GM13977 (cell line): ENCODE measurements around the gene SH3BGRL2.

ENCODE experiments used
- DNase-seq: peaks from one replicate; pipeline ENCODE4 v3.0.0; 2012; ENCODE audit warnings: low spot score
- in situ Hi-C: fragments of 300-500 bp; cut with MboI; formaldehyde crosslinking; loops from one replicate; pipeline ENCODE4 v1.12.0; 2022; ENCODE audit warnings: low sequenced_read_pairs, low pct_unique_long_range_greater_than_20kb, mixed read lengths, inconsistent platforms; ENCODE audit not compliant: unreplicated experiment
- TF ChIP-seq, protein P1 (sequence below): IDR thresholded peaks from 2 replicates; pipeline ENCODE4 v1.5.1; 2012; ENCODE audit warnings: mild to moderate bottlenecking, control low read depth; ENCODE audit not compliant: insufficient read depth; ENCODE audit errors: extremely low read depth, missing control alignments

Gene SH3BGRL2

DNA sequence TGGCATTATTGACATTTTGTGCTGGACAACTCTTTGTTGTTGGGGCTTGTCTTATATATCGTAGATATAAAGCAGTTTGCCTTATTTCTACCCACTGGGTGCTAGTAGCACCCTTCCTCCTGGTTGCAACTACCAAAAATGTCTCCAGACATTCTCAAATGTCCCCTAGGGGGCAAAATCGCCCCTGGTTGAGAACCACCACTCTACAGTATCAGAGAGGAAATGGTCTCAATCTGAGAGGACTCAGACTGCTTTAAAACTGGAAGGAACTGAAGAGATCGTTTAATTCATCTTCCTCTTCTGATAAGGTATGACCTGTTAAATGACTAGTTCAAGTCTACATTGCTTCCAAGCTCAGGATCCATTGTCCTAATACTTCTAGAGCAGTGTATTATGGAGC is 14.9 kb downstream of the SH3BGRL2 start:
- no peak for DNase-seq
- TF ChIP-seq, protein P1, sequence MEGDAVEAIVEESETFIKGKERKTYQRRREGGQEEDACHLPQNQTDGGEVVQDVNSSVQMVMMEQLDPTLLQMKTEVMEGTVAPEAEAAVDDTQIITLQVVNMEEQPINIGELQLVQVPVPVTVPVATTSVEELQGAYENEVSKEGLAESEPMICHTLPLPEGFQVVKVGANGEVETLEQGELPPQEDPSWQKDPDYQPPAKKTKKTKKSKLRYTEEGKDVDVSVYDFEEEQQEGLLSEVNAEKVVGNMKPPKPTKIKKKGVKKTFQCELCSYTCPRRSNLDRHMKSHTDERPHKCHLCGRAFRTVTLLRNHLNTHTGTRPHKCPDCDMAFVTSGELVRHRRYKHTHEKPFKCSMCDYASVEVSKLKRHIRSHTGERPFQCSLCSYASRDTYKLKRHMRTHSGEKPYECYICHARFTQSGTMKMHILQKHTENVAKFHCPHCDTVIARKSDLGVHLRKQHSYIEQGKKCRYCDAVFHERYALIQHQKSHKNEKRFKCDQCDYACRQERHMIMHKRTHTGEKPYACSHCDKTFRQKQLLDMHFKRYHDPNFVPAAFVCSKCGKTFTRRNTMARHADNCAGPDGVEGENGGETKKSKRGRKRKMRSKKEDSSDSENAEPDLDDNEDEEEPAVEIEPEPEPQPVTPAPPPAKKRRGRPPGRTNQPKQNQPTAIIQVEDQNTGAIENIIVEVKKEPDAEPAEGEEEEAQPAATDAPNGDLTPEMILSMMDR, result no peak
- in situ Hi-C loops, result no loop called here

DNA sequence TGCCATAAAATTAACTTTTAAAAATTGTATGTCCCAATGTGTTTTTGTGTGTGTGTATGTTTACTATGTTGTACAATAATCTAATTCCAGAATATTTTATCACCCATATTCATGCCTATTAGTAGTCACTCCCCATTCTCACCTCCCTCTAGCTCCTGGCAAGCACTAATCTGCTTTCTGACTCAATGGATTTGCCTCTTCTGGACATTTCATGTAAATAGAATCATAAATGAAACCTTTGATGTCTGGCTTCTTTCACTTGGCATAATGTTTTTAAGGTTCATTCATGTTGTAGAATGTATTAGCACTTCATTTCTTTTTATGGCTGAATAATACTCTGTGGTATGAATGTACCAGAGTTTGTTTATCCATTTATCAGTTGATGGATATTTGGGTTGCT is 15.4 kb downstream of the SH3BGRL2 start:
- in situ Hi-C loops, result no loop called here
- DNase-seq, result no peak
- TF ChIP-seq, protein P1, result no peak

DNA sequence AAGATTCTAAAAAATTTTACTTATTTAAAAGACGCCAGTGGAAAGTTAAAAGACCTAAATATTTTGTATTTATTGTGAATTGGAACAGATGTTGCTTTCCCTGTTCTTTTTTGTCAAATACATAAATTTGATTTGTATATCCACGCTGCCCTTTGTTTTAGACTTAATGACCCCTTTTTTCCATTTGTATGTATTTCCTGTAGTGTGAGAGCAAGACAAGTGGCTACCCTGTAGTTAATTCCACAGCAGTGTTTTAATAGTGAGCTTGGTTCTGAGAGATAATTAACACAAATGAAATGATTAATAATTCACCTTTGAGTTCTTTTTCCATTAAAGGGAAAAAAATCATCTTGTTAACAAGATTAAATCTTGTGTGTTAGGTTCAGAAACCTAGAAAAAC is 16.6 kb downstream of the SH3BGRL2 start:
- no peak for DNase-seq
- in situ Hi-C loops, result no loop called here
- TF ChIP-seq, protein P1, result no peak

DNA sequence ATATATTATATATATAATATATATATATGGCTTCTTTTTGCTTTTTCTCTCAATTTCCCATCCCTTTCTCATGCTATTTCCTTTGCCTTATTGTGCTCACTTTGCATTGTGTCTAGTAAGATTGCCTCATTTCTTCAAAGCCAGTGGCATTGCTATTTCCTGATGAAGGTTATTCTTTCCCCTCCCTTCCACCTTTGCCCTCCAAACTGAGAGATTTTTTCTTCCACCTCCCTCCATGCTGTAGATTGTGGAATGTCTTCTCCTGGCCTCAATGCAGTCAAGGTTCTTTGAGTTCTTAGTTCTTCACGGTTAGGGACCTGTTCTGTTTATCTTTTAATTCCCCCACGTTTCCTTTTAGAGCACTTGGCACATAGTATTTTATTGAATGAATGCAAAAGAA is 17.2 kb downstream of the SH3BGRL2 start:
- DNase-seq, result no peak
- in situ Hi-C loops, result no loop called here
- TF ChIP-seq, protein P1, result no peak

DNA sequence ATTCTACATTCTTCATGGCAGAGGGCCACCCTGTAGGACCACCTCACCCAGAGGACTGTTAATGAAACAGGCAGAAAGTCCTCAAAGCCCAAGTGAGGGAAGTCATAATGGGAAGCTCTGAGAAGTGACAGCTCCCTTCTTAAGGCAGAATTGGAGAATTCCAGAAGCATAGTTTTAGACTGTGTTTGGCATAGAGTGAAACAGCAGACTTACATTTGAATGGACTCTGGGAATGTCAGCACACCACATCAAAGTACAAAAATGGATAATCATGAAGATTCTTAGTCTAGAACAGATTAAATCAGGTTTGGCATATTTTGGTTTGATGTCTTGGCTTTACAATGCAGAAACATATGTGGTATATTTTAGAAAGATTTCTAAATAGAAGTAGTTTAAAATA is 17.9 kb downstream of the SH3BGRL2 start:
- TF ChIP-seq, protein P1, result no peak
- in situ Hi-C loops, result no loop called here

DNA sequence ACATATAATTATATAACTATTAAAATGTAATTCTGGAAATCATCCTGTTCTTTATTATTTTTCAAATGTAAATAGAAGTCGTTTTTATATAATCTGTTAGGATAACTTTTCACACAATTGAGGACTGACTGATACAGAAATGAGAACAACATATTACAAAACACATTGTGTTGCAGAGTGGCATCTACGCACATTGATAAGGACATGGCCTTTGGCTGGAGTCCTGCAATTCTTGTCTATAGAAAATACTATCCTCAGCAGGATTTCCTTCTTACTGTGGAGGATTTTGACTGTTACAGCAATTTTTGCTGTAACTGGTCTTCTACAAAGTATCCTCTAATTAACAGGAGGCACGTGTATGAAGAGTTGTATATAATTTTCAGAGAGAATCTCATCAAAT is 19.8 kb downstream of the SH3BGRL2 start:
- TF ChIP-seq, protein P1, result no peak
- in situ Hi-C loops, result no loop called here
- DNase-seq, result no peak

More for the DNA sequence above, 17.9 kb downstream of the SH3BGRL2 start:
- no peak for DNase-seq

DNA sequence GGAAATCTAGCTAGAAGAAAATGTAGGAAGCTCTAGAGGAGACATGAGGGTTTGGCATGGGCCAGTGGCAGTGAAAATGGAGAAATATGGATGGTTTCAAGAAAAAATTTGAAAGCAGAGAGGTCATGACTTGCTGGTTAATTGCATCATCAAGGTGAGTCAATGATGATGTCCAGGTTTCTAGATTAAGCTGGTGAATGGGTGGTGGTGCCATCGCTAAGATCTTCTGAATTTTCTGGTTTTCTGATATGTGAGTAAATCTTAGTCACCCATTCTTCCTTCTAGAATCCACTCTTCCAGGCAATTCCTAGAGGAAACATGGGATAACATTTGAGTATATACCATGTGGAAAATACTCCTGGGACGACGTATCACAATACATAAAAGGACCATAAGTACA is 25.0 kb downstream of the SH3BGRL2 start:
- in situ Hi-C loops, result no loop called here
- TF ChIP-seq, protein P1, result no peak
- DNase-seq, result no peak
